GM19463 (cell line): ENCODE results near the gene THEM5.
"Not testable (repeated sequence)": the region's sequence is repeated elsewhere in the genome, so short reads cannot be mapped to it uniquely, and the experiment has no call there.

ENCODE experiments used
- ATAC-seq: cut with Tn5 transposase; IDR thresholded peaks from one replicate; pipeline ENCODE4 v1.9.1; 2021; ENCODE audit warnings: mild to moderate bottlenecking, moderate library complexity; ENCODE audit not compliant: unreplicated experiment

The THEM5 gene, protein sequence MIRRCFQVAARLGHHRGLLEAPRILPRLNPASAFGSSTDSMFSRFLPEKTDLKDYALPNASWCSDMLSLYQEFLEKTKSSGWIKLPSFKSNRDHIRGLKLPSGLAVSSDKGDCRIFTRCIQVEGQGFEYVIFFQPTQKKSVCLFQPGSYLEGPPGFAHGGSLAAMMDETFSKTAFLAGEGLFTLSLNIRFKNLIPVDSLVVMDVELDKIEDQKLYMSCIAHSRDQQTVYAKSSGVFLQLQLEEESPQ

DNA sequence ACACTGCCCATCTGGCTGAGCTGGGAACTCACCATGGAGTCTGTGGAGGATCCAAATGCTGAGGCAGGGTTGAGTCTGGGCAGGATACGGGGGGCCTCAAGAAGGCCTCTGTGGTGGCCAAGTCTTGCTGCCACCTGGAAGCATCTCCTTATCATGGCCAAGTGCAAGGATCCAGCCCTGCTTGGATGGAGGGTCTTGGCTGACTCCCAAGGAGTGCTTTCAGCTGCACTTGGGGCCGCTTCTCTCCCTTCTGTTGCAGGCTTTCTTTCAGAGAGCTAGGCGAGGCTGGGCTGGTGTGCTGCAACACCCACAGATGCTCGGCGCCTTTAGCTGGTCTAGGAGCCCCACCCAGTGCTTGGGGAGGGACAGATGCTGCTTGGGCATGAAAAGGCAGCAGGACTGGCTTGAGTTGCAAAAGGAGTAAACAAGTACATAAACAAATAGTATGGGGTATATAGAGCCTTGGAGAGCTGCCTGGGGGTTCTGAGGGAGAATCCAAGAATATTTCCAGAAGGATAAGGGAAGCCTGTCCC is at the start of gene THEM5:
THEM5 (minus strand) TSS at position 302 of the 533 bp plus-strand sequence; CDS start at position 155, 147 bp downstream.
- ATAC-seq: no peak

DNA sequence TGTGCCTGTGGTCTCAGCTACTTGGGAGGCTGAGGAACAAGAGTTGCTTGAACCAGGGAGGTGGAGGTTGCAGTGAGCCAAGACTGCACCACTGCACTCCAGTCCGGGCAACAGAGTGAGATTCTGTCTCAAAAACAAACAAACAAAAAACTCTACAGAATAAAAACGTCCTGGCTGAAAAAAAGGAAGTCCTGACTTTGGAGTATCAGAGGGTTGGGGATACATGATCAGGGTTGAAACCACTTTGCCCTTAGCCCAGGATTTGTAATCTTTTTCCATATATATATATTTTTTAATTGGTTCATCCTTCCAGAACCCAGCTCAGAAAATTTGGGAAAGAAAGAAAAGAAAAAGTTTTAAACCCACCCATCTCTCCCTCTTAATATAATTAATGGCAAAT is 49.3 kb upstream of the THEM5 start:
- no peak for ATAC-seq

DNA sequence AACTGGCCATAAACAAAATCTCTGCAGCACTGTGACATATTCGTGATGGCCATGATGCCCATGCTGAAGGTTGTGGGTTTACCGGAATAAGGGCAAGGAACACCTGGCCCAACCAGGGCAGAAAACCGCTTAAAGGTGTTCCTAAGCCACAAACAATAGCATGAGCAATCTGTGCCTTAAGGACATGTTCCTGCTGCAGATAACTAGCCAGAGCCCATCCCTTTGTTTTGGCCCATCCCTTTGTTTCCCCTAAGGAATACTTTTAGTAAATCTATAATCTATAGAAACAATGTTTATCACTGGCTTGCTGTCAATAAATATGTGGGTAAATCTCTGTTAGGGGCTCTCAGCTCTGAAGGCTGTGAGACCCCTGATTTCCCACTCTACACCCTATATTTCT is 47.3 kb upstream of the THEM5 start:
- ATAC-seq: not testable (repeated sequence)

DNA sequence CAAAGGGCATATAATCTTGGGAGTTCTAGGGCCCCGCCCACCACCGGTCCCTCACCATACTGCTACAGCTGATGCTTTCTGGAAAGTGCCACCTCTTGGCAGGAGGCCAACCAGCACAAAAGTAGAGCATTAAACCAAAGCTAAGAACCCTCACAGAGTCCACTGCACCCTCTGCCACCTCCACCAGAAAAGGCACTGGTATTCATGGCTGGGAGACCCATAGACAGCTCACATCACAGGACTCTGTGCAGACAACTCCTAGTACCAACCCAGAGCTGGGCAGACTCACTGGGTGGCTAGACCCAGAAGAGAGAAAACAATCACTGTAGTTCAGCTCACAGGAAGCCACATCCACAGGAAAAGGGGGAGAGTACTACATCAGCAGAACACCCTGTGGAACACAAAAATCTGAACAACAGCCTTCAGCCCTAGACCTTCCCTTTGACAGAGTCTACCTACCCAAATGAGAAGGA is 45.0 kb upstream of the THEM5 start:
- ATAC-seq: no peak

DNA sequence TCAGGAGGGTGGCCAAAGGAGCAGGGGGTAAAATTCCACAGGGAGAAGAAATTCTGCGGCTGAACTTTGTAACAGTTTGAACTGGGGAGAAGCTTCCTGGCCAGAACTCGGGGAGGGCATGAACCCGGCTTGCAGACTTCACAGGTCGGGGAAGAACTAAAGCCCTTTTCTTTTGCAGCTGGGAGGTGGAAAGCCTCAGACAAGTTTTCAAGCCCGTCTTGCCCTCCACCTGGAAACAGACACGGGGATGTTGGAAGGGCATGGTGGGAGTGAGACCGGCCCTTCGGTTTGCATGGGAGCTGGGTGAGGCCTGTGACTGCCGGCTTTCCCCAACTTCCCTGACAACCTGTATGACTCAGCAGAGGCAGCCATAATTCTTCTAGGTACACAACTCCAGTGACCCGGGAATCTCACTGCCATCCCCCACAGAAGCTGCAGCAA is 44.5 kb upstream of the THEM5 start:
- no peak for ATAC-seq

DNA sequence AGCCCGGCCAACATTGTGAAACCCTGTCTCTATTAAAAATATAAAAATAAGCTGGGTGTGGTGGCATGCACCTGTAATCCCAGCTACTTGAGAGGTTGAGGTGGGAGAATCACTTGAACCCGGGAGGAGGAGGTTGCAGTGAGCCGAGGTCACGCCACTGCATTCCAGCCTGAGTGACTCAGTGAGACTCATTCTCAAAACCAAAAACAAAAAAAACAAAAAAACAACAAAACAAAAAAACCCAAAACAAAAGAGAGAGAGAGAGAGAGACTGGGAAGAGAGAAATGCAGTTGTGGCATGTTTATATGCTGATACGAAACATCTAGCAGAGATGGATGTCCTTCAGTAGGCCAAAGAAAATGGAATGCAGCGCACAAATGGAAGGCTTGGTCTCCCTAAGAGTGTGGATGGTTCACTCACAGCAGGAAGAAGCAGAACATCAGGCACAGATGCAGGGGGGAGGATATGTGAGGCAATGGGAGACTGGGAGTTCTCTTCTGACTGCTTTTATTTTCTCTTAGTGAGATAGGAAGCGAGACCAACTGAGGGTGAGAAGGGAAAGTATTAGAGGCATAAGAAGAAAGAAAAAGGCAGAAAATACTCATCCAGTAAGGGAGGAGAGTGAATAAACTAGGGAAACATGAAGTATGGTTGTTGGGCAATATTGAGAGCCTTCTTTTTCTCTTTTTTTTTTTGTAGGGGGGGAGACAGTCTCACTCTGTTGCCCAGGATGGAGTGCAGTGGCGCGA is 39.8 kb upstream of the THEM5 start:
- ATAC-seq: no peak

DNA sequence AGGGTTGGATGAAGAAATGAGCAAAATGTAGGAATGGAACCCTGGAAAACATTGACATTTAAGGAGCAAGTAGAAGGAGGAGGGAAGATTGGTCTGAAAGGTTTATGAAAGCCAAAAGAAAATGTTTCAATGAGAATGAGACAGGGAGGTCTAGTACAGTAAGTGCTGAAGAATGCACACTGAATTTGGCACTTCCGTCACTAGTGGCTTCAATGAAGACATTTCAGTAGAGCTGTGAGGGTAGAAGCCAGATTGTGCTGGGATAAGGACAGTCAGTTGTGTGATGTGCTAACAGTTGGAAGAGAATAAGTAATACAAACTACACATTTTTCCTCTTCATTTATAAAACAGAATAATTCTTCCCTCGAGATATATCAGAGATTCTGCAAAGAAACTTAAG is 38.7 kb upstream of the THEM5 start:
- no peak for ATAC-seq

DNA sequence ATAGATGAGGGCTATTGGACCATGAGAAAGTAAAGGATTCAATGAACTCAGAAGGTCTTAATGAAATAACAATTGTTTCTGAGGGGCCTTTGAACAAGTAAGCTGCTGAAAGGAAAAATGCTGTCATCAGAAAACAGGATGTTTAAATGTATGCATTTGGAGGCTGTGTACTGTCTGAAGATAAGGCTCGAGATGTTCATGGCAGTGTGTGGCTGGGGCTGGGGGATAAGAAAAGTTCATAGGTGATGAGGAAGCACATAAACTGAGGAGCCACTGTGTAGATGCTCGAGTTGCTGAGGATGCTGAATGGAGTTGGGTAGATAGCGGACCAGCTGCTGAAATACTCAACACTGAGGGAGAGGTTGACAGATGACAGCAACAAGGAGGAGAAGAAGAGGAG is 38.0 kb upstream of the THEM5 start:
- ATAC-seq: no peak

DNA sequence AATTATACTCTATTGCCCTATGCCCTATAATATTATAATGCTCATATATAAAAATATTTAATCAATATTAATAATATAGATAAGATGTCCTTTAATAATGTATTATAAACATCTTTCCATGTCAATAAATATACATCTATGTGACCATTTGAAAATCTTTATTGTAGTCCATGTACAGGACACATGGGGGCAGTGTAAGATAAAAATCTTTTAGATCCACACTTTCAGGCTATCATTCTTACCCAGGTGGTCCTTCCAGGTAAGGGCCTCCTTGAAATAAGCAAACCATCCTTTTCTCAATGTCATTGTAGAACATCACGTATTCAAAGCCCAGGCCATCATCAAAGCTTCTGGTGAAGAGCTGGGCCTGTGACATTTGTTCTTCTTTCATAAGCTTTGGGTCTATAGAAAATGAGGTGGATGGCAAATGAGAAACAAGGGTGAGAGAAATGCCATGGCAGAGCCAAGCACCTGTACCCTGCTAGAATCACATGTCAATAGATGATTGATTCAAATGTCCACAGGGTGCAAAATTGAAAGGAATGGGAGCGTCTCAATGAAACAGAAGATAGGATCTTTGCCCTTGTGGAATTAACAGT is 35.6 kb upstream of the THEM5 start:
- no peak for ATAC-seq

DNA sequence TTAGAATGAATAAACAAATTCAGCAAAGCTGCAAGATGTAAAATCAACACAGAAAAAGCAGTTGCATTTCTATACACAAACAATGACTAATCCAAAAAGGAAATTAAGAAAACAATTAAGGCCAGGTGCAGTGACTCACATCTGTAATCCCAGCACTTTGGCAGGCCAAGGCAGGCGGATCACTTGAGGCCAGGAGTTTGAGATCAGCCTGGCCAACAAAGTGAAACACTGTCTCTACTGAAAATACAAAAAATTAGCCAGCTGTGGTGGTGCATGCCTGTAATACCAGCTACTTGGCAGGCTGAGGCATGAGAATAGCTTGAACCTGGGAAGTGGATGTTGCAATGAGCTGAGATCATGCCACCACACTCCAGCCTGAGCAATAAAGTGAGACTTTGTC is 33.5 kb upstream of the THEM5 start:
- ATAC-seq: no peak

DNA sequence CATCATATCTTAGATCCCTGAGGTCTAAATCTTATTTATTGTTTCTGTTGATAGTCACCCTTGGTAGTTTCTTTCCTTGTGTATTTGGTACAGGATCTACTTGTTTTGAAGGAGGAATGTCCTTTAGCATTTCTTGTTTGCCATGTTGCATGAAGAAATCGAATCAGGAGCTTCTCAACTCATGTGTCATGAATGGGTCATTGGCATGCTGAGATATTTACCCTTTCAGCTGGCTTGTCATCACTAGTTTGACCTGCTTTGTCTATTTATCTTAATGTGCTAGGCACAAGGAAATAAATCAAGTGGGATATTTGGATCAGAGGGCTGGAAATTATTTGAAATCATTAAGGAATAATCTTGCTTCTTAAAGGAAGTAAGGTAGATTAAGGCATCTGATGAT is 32.0 kb upstream of the THEM5 start:
- no peak for ATAC-seq

DNA sequence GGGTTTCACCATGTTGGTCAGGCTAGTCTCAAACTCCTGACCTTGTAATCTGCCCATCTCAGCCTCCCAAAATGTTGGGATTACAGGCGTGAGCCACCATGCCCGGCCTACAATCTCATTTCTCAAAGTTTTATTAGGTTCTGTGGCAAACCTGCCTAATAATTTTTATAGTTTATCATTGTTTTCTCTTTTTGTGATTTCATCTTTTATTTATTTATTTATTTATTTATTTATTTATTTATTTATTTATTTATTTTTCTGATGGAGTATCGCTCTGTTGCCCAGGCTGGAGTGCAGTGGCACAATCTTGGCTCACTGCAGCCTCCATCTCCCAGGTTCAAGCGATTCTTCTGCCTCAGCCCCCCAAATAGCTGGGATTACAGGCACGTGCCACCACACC is 31.4 kb upstream of the THEM5 start:
- ATAC-seq: not testable (repeated sequence)

DNA sequence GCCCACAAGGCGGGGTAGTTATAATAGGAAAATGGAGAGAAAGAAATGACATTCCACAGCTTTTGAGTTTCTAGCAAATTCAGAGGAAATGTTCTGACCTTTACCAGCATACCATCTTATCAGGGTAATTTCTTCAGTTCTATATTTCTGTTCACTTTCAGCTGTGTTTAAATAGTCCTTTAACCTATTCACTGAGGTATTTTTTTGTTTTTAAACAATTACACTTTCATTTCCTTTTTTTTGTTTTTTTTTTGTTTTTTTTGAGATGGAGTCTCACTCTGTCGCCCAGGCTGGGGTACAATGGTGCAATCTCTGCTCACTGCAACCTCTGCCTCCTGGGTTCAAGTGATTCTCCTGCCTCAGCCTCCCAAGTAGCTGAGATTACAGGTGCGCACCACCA is 30.9 kb upstream of the THEM5 start:
- ATAC-seq: not testable (repeated sequence)

DNA sequence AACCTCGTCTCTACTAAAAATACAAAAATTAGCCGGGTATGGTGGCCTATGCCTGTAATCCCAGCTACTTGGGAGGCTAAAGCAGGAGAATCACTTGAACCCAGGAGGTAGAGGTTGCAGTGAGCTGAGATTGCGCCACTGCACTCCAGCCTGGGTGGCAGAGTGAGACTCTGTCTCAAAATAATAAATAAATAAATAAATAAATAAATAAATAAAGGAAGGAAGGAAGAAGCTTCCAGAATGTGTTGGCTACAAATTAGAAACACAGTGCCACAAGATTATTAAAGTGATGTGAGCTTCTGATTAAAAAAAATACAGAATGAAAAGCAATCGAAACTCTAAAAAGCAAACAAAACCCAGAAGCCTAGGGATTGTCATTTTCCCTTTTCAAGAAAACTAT is 30.4 kb upstream of the THEM5 start:
- not testable (repeated sequence) for ATAC-seq

DNA sequence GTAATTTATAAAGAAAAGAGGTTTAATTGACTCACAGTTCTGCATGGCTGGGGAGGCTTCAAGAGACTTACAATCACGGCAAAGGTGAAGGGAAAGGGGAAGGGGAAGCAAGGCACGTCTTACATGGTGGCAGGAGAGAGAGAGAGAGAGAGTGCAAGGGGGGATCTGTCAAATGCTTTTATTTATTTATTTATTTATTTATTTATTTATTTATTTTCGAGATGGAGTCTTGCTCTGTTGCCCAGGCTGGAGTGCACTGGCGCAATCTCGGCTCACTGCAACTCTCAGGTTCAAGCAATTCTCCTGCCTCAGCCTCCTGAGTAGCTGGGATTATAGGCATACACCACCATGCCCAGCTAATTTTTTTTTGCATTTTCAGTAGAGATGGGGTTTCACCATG is 29.4 kb upstream of the THEM5 start:
- not testable (repeated sequence) for ATAC-seq

DNA sequence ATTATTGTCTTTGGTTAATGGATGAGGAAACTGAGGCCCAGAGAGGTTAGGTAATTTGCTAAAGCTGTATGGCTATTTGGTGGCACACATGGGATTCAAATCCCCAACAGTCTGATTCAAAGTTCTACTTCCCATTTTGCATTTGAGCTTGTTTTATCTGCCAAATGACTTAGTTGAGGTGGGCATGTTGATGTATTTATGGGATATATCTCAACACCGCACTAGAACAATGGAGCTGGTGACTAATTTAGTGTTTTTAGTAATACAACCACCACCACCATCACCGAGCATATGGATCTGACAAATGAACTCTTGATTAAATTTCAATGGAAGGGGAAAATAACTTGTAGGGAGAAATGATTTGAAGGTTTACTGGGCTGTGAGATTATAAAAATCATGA is 29.0 kb upstream of the THEM5 start:
- ATAC-seq: no peak

DNA sequence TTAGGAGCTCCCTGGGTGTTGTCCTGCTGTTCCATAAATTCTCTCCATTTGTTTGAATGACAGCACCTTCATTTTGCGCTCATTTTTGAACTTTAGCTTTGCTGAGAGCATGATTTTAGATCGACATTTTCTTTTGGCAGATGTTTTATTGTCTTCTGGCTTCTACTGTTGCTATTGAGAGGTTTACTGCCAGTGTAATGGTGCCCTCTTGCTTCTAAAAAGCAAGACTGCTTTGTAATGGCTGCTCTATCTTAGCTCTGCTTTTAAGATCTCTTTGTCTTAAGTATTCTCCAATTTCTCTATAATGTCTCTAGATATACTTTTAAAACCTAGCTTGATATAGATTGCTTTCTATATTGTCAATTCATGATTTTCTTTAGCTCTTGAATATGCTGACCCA is 28.0 kb upstream of the THEM5 start:
- ATAC-seq: no peak

DNA sequence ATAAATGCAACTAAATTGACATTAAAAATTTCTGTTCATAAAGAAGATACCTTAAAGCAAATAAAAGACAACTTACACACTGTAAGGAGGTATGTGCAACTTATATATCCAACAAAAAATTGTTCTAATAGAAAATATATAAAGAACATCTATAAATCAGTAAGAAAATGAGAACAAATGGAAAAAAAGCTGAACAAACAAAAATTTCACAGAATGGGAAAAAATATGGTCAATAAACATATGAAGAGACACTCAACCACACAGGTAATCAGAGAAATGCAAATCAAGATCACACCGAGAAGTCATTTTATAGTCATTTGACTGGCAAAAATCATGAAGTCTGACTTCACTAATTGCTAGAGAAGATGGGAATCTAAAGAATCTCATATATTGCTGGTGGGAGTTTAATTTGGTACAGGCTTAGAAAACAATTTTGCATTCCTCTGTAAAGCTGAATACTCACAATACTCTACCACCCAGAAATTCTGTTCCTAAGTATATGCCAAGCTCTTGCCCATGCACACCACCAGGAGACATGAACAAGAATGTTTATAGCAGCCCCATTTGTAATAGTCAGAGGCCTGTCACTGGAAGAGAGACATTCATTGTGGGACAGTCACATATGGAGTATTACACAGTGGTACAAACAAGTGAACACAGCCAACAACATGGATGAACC is 22.0 kb upstream of the THEM5 start:
- ATAC-seq: no peak

DNA sequence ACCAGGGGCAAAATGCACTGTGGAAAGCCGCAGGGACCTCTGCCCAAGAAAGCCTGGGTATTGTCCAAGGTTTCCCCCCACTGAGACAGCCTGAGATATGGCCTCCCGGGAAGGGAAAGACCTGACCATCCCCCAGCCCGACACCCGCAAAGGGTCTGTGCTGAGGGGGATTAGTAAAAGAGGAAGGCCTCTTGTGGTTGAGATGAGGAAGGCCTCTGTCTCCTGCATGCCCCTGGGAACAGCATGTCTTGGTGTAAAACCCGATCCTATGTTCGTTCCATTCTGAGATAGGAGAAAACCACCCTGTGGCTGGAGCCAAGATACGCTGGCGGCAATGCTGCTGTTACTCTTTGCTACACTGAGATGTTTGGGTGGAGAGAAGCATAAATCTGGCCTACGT is 19.3 kb upstream of the THEM5 start:
- not testable (repeated sequence) for ATAC-seq

DNA sequence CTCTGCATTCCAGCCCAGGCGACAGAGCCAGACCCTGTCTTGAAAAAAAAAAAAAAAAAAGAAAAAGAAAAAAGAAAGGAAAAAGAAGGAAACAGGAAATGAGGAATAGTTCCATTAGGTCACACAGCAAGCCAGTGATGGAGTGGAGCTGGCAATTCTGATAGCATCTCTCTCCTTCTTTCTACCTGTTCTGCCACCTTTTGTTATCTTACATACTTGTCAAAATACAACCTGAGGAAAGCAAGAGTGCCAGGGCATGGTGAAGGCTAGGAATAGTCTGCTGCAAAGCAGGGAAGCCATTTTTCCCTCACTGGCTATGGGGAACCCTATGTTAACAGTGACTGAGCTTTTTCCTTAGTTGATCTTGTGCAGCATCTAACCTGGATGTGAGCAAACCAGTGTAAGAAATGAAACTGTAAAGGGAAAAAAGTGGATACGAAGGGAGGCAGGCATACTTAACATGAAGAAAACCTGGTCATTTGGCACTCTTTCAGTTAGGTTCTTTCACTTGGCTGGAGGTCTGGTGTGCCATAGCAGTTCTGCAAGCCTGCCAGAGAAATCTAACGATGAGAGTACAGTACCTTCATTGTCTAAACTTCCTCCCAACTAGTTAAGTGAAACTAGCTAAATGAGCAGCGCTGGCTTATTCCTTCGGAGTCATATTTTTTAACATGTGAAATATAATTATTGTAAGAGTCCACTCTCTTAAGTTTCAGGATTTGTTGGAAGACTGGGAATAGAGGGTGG is 17.9 kb upstream of the THEM5 start:
- ATAC-seq: no peak
